Measurements from ENCODE around the gene AP5S1.

- TF ChIP-seq POLR2A (IDR thresholded peaks at IDR 0.05; ENCODE audit: low read depth, low read length) (no peak), EP300 (IDR thresholded peaks at IDR 0.05; ENCODE audit: borderline replicate concordance in 1 of 2, control insufficient read depth in 1 of 2, low read depth in 2 of 2, low read length in 2 of 2) (no peak), SIN3A (IDR thresholded peaks at IDR 0.05; ENCODE audit: low read depth, low read length) (no peak), ZNF24 (IDR thresholded peaks at IDR 0.05) (no peak), NFYA (IDR thresholded peaks at IDR 0.05; ENCODE audit: borderline replicate concordance, low read depth, low read length) (no peak), CTCF (IDR thresholded peaks at IDR 0.05 in 2 of 3, conservative IDR thresholded peaks at IDR 0.05 in 1 of 3; ENCODE audit: control insufficient read depth in 2 of 3, extremely low read depth in 1 of 3, insufficient read depth in 1 of 3, low read depth in 3 of 3, low read length in 3 of 3) (no peak), MAX (IDR thresholded peaks at IDR 0.05; ENCODE audit: low read depth, low read length) (no peak), NR2F1 (conservative IDR thresholded peaks at IDR 0.05) (no peak), SREBF2 (IDR thresholded peaks at IDR 0.05; ENCODE audit: low read length) (no peak), SMARCA5 (IDR thresholded peaks at IDR 0.05) (no peak)
Observed at GRCh38 chr20:3865152-3865886, 45.0 kb downstream of the AP5S1 start.
